ENCODE data around the gene ATN1.
"Not testable (repeated sequence)": the region's sequence is repeated elsewhere in the genome, so short reads cannot be mapped to it uniquely, and the experiment has no call there.

ATN1 gene

GRCh38 chr12:6927379-6928021, at the start of gene ATN1:
Gene ATN1 (plus strand): TSS chr12:6927959. CDS start chr12:6934002, 6,043 bp downstream.
- no peak for DNase-seq (ENCODE audit: low spot score)

GRCh38 chr12:6879824-6880223, 47.9 kb upstream of the ATN1 start:
- not testable (repeated sequence) for DNase-seq (ENCODE audit: low spot score)

- DNase-seq (ENCODE audit: low spot score), result no peak
These were observed 44.5 kb upstream of the ATN1 start for GRCh38 chr12:6883252-6883651.

GRCh38 chr12:6883683-6884082, 44.1 kb upstream of the ATN1 start:
- DNase-seq (ENCODE audit: low spot score), result no peak

- no peak for DNase-seq (ENCODE audit: low spot score)
These were observed 43.2 kb upstream of the ATN1 start for GRCh38 chr12:6884539-6884938.

GRCh38 chr12:6886206-6886999, 41.4 kb upstream of the ATN1 start:
- not testable (repeated sequence) for DNase-seq (ENCODE audit: low spot score)

- peak; percentile 5 for DNase-seq (ENCODE audit: low spot score)
These were observed 40.3 kb upstream of the ATN1 start for GRCh38 chr12:6887460-6887859.

GRCh38 chr12:6888360-6888759, 39.4 kb upstream of the ATN1 start:
- peak; percentile 5 for DNase-seq (ENCODE audit: low spot score)

- DNase-seq (ENCODE audit: low spot score), result not testable (repeated sequence)
These were observed 39.0 kb upstream of the ATN1 start for GRCh38 chr12:6888794-6889193.

GRCh38 chr12:6889775-6890573, 37.8 kb upstream of the ATN1 start:
- DNase-seq (ENCODE audit: low spot score), result not testable (repeated sequence)

GRCh38 chr12:6890789-6891645, 36.7 kb upstream of the ATN1 start:
- DNase-seq (ENCODE audit: low spot score), result peak; percentile 98

GRCh38 chr12:6891646-6892001, 36.1 kb upstream of the ATN1 start:
- DNase-seq (ENCODE audit: low spot score), result no peak

- DNase-seq (ENCODE audit: low spot score), result not testable (repeated sequence)
These were observed 35.1 kb upstream of the ATN1 start for GRCh38 chr12:6892683-6893082.

GRCh38 chr12:6894321-6894720, 33.4 kb upstream of the ATN1 start:
- no peak for DNase-seq (ENCODE audit: low spot score)

- DNase-seq (ENCODE audit: low spot score), result no peak
These were observed 30.8 kb upstream of the ATN1 start for GRCh38 chr12:6896846-6897435.

- DNase-seq (ENCODE audit: low spot score), result no peak
These were observed 28.3 kb upstream of the ATN1 start for GRCh38 chr12:6899427-6899826.

GRCh38 chr12:6899837-6900519, 27.8 kb upstream of the ATN1 start:
- no peak for DNase-seq (ENCODE audit: low spot score)

GRCh38 chr12:6902448-6902847, 25.3 kb upstream of the ATN1 start:
- DNase-seq (ENCODE audit: low spot score), result no peak

GRCh38 chr12:6903722-6904121, 24.0 kb upstream of the ATN1 start:
- DNase-seq (ENCODE audit: low spot score), result no peak
